ENCODE measurements around the gene PRDM16. TPM values are rescaled to one million over a fixed set of nuclear protein-coding genes. Genes with fewer than 3 reads are reported as not detected.

PRDM16 gene
- total RNA-seq, 1 experiment from 2014 or later = 0.09 TPM

DNA sequence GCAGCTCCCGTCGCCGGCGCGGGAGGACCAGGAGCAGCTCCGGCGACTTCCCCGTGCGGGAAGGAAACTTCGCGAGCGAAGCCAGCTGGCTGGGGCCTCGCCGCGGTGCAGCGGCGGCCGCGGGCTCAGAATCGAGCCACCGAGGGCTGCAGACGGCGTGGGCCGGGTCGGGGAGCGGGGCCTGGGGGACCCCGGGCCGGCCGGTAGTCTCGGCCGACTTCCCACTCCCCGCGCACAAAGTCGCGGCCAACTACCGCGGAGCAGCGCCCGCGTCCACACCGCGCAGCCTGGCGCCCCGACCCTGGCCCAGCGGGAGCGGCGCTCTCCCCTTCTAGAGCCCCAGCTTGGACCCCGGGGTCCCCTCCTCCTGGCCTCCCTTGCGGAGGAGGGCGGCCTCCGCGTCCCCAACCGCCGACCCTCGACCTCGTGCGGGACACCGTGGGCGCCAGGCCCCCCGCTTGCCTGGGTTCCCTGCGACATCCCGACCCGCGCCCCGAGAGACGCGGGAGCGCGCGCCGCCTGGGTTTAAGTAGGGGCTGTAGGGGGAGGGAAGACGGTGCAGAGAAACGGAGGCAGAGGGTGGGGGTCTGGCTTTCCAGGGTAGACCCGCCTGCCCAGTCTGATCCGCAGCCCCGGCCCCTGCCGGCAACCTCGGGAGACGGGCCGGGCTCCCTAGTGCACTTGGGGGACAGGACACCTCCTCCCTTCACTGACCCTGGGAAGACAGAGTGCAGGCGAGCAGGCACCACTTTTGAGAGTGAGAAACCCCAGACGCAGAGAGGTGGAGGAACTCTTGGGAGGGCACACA, 4.7 kb downstream of the PRDM16 start:
- Mint-ChIP-seq H3K9me3 (ENCODE audit: low read depth, unreplicated experiment) (no peaks in the 10 kb centered on the region), H3K4me1 (ENCODE audit: low read depth, unreplicated experiment) (no peaks in the 10 kb centered on the region), H3K27me3 (ENCODE audit: unreplicated experiment) (peaks cover 43% of the 10 kb centered on the region), H3K4me3 (ENCODE audit: low read depth, unreplicated experiment) (no peak overlapping the region), H3K36me3 (ENCODE audit: insufficient read depth, unreplicated experiment) (peaks cover 11% of the 10 kb centered on the region), H3K27ac (ENCODE audit: unreplicated experiment) (no peak overlapping the region)
- CTCF ChIA-PET = no interaction called here
- no TSS peak for BruUV-seq (replicated peaks)
- TF ChIP-seq, protein P1, sequence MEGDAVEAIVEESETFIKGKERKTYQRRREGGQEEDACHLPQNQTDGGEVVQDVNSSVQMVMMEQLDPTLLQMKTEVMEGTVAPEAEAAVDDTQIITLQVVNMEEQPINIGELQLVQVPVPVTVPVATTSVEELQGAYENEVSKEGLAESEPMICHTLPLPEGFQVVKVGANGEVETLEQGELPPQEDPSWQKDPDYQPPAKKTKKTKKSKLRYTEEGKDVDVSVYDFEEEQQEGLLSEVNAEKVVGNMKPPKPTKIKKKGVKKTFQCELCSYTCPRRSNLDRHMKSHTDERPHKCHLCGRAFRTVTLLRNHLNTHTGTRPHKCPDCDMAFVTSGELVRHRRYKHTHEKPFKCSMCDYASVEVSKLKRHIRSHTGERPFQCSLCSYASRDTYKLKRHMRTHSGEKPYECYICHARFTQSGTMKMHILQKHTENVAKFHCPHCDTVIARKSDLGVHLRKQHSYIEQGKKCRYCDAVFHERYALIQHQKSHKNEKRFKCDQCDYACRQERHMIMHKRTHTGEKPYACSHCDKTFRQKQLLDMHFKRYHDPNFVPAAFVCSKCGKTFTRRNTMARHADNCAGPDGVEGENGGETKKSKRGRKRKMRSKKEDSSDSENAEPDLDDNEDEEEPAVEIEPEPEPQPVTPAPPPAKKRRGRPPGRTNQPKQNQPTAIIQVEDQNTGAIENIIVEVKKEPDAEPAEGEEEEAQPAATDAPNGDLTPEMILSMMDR (IDR thresholded peaks at IDR 0.05; ENCODE audit: unreplicated experiment) = no peak
- no peak for DNase-seq
- intact Hi-C loops (cut with micrococcal nuclease; ENCODE audit: unreplicated experiment) = no loop called here

DNA sequence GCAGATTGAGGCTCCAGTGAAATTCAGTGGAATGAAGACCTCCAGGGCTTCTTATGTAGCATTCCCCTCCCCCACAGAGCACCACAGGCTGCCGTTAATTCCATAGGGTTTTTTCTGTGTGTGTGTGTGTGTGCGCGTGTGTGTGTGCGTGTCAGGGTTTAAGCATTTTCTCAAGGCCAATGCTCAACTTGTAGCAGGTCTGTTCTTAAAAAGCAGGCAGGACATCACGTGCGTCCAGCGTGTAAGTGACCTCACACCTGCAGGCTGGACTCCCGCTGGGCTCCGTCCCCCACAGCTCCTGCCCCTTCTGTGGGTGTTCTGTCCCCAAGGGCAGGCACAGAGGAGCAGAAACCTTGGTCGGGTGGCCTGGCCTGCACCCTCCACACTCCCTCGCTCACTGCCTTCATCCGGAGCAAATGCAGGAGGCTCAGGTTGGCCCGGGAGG, 5.3 kb downstream of the PRDM16 start:
- Mint-ChIP-seq H3K36me3 (ENCODE audit: insufficient read depth, unreplicated experiment) (peaks cover 5% of the 10 kb centered on the region), H3K27me3 (ENCODE audit: unreplicated experiment) (peaks cover 43% of the 10 kb centered on the region), H3K4me3 (ENCODE audit: low read depth, unreplicated experiment) (no peak overlapping the region), H3K9me3 (ENCODE audit: low read depth, unreplicated experiment) (no peaks in the 10 kb centered on the region), H3K27ac (ENCODE audit: unreplicated experiment) (no peak overlapping the region), H3K4me1 (ENCODE audit: low read depth, unreplicated experiment) (no peaks in the 10 kb centered on the region)
- no peak for DNase-seq
- TF ChIP-seq, protein P1 (IDR thresholded peaks at IDR 0.05; ENCODE audit: unreplicated experiment) = no peak
- intact Hi-C loops (cut with micrococcal nuclease; ENCODE audit: unreplicated experiment) = no loop called here
- BruUV-seq (replicated peaks) = no TSS peak
- CTCF ChIA-PET = no interaction called here

DNA sequence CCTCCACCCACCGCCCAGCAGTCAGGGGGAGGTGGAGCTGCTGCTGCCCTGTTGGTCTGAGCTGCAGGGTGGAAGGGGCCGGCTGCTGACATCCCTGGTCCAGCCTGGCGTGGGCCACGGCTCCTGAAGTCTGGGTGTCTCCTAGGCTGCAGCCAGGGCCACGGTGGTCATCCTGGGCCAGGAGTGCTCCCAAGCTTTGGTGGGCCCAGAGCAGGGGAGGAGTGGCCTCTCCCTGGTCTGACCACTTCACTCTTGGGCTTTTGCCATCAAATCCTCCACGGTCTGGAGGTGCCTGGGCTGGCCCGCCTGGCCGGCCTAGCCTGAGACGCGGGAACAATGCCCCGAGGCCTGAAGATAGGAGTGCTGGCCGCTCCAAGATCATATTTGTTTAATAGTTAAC, 5.8 kb downstream of the PRDM16 start:
- H3K4me3 Mint-ChIP-seq (ENCODE audit: low read depth, unreplicated experiment) = no peak overlapping the region
- no peaks in the 10 kb centered on the region for H3K4me1 Mint-ChIP-seq (ENCODE audit: low read depth, unreplicated experiment)
- TF ChIP-seq, protein P1 (IDR thresholded peaks at IDR 0.05; ENCODE audit: unreplicated experiment) = no peak
- intact Hi-C loops (cut with micrococcal nuclease; ENCODE audit: unreplicated experiment) = no loop called here
- no peak for DNase-seq
- peaks cover under 1% of the 10 kb centered on the region for H3K36me3 Mint-ChIP-seq (ENCODE audit: insufficient read depth, unreplicated experiment)
- H3K27me3 Mint-ChIP-seq (ENCODE audit: unreplicated experiment) = peaks cover 44% of the 10 kb centered on the region
- CTCF ChIA-PET = no interaction called here
- BruUV-seq (replicated peaks) = no TSS peak
- no peak overlapping the region for H3K27ac Mint-ChIP-seq (ENCODE audit: unreplicated experiment)
- no peaks in the 10 kb centered on the region for H3K9me3 Mint-ChIP-seq (ENCODE audit: low read depth, unreplicated experiment)

DNA sequence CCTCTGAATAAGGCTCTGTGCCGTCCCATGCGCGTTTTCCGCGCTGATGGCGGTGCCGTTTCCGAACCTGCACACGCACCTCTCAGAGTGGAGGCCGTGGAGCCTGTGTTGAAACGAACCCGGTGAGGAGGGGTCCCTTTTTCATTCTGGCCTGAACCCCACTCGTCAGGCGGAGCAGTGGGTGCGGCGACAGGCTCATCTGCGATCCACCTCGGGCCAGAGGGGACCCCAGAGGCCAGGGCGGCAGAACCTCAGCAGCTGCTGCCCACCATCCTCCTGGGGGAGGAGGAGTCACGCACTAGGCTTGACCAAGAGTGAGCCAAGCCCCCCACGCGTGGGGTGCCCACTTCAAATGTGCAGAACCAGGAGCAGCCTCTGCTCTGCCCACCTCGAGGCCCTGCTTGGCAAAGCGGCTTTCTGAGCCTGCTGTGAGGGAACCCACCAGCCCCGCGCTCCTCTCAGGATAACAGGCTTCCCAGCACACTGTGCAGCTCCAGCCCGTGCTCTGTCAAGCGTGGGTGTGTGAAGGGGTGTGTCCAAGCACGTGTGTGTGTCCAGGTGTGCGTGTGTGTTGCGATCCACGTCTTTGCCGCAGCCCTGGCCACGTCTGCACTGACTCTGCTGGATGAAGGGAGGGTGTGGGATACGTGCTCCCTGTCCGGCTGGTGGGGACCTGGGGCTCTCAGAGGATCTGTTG, 6.8 kb downstream of the PRDM16 start:
- H3K4me1 Mint-ChIP-seq (ENCODE audit: low read depth, unreplicated experiment) = no peaks in the 10 kb centered on the region
- BruUV-seq (replicated peaks) = no TSS peak
- no peaks in the 10 kb centered on the region for H3K9me3 Mint-ChIP-seq (ENCODE audit: low read depth, unreplicated experiment)
- TF ChIP-seq, protein P1 (IDR thresholded peaks at IDR 0.05; ENCODE audit: unreplicated experiment) = no peak
- no peak for DNase-seq
- H3K27ac Mint-ChIP-seq (ENCODE audit: unreplicated experiment) = no peak overlapping the region
- no peaks in the 10 kb centered on the region for H3K36me3 Mint-ChIP-seq (ENCODE audit: insufficient read depth, unreplicated experiment)
- CTCF ChIA-PET = no interaction called here
- intact Hi-C loops (cut with micrococcal nuclease; ENCODE audit: unreplicated experiment) = no loop called here
- H3K4me3 Mint-ChIP-seq (ENCODE audit: low read depth, unreplicated experiment) = no peak overlapping the region
- peaks cover 51% of the 10 kb centered on the region for H3K27me3 Mint-ChIP-seq (ENCODE audit: unreplicated experiment)
